ENCODE data around the gene STAC3.

STAC3 gene

DNA sequence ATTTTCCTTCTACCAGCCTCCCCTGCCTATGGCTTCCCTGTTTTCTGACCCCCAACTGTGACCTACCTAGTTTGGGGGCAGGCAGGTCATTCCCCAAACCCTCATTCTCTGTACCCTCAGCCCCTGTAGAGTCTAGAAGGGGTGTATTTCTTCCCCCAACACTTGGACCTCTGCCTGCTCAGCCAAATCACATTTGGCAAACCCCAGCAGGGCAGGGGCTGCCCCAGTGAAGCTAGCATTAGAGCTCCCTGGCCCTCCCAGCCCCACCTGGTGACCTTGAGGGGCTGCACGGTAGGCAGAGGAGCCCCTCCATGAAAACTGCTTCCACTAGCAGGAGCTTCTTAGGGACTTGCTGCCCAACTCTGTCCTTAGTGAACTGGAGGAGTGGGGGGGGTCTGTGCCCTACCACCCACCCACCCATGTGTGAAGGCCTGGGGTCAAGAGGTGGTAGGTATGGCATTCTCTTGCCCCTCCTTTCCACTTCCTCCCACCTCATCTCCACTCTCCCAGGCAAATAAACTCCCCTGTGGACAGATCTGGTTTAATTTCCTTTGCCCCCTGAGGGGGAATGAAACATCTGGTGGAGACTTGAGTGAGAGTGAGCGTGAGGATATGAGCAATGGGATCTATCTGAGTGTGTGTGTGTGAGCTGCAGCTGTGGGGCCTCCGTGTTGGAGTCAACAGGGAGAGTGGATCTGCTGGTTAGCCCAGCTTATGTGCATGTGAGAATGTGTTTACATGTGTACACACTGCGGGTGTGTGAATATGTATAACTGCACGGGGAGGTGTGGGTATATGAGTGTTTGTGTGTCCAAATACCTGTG is 32.7 kb downstream of the STAC3 start:
- TF ChIP-seq, protein P1, sequence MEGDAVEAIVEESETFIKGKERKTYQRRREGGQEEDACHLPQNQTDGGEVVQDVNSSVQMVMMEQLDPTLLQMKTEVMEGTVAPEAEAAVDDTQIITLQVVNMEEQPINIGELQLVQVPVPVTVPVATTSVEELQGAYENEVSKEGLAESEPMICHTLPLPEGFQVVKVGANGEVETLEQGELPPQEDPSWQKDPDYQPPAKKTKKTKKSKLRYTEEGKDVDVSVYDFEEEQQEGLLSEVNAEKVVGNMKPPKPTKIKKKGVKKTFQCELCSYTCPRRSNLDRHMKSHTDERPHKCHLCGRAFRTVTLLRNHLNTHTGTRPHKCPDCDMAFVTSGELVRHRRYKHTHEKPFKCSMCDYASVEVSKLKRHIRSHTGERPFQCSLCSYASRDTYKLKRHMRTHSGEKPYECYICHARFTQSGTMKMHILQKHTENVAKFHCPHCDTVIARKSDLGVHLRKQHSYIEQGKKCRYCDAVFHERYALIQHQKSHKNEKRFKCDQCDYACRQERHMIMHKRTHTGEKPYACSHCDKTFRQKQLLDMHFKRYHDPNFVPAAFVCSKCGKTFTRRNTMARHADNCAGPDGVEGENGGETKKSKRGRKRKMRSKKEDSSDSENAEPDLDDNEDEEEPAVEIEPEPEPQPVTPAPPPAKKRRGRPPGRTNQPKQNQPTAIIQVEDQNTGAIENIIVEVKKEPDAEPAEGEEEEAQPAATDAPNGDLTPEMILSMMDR (IDR thresholded peaks at IDR 0.05; ENCODE audit: low read depth, low read length), result no peak
- in situ Hi-C loops (cut with HindIII; ENCODE audit: low sequenced_read_pairs), result no loop called here
- no peak for DNase-seq (ENCODE audit: low read depth, low spot score)
- H3K4me3 ChIP-seq (ENCODE audit: low read depth, low read length), result no peak overlapping the region

DNA sequence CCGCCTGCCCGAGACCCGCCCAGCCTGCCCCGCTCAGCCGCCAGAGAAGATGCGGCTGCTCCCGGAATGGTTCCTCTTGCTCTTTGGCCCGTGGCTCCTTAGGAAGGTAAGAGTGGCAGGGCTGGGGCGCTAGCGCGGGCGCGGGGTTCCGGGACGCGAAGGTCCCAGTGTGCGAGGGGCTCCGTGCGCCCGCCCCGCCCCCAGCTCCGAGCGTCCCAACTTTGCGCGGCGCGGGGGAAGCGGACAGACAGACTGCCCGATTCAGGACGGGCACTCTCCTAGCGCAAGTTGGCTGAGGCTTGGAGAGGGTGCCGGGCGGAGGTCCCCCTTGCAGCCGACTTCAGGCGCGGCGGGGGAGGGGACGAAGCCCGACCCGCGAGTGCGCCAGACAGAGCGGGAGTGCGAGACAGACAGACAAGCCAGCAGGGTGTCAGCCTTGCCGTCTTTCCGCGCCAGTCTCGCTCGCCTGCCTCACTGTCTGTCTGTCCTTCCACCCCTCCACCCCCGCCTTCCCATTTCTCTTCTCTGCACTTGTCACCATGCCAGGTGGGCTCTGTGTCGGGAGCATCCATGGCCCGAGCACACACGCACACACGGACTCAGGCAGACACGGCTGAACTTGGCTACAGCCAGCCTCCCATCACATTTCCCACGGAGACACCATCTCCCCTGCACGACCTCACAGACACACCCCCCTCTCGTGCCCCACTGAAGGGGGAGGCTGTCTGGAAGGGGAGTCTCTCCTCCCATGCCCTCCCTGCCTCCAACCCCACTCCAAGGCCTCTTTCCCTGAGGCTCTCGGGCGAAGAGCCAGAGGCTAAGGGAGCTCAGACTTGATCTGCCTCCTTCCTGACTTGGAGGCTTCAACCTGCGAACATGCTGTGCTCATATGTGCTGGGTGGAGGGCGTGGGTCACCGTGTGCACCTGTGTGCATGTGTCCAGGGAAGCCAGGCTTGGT is 33.8 kb downstream of the STAC3 start:
- DNase-seq (ENCODE audit: low read depth, low spot score), result no peak
- H3K4me3 ChIP-seq (ENCODE audit: low read depth, low read length), result peak overlapping the region; percentile 37

DNA sequence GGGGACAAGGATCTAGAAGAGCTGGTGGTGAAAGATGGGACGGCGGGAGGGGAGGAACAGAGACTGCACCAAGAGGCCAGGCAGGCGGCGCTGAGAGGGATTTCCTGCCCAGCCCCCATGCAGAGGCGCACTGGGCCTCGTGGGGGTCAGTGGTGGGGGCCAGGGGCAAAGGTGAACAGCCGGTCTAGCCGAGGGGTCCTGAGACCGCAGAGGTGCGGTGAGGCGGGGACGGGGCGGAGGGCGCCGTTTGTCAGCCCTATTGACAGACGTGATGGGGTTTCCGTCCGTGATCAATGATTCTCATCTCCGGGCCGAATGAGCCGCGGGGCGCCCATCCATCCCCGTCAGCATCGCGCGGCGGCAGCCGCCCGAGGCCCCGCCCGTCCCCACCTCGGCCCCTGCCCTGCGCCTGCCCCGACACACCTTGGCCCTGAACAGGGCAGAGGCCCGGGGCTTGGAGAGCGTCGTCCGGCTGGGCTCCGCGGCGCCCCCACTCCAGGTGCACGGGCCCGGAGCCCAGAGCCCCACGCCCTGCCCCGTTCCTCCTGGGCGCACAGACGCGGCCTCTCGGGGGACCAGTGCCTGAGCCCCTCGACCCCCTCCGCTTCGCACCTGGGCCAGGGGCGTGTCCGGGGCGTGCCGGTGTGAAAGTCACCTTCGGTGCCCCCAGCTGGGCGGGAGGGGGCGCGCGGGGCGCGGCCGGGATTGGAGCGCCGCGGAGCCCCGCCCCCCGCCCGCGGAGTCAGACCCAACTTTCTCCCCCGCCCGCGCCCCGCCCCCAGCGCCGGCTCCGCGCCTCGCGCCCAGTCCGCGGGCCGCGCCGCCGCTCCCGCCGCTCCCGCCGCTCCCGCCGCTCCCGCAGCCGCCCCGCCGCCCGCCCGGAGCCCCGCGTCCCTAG is 34.7 kb downstream of the STAC3 start, which contains the start of gene NXPH4:
TSS of gene NXPH4 (plus strand) at position 781 of the 898 bp plus-strand sequence. CDS start 176 bp downstream, outside the sequence.
- TF ChIP-seq, protein P1 (IDR thresholded peaks at IDR 0.05; ENCODE audit: low read depth, low read length), result no peak
- no peak for DNase-seq (ENCODE audit: low read depth, low spot score)
- H3K4me3 ChIP-seq (ENCODE audit: low read depth, low read length), result peak within 1 kb of the TSS; percentile 37
- in situ Hi-C loops (cut with HindIII; ENCODE audit: low sequenced_read_pairs), result no loop called here

More for the DNA sequence above, 33.8 kb downstream of the STAC3 start:
- TF ChIP-seq, protein P1 (IDR thresholded peaks at IDR 0.05; ENCODE audit: low read depth, low read length), result no peak
- in situ Hi-C loops (cut with HindIII; ENCODE audit: low sequenced_read_pairs), result no loop called here

DNA sequence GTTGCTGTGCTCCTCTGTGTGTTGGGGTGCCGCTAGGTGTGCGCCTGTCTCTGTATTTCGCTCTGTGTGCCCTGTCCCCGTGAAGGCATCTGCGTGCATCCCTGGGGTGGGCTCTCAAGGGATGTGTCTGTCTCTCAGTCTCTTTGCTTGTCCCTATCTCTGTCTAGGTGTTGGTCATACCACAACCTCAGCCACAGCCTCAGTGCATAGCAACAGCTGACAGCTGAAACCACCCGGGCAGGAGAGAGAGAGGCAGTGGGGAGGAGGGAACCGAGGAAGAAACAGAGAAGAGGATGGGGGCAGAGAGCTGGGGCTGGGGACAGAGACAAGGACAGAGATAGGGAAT is 35.3 kb downstream of the STAC3 start:
- no peak overlapping the region for H3K4me3 ChIP-seq (ENCODE audit: low read depth, low read length)

DNA sequence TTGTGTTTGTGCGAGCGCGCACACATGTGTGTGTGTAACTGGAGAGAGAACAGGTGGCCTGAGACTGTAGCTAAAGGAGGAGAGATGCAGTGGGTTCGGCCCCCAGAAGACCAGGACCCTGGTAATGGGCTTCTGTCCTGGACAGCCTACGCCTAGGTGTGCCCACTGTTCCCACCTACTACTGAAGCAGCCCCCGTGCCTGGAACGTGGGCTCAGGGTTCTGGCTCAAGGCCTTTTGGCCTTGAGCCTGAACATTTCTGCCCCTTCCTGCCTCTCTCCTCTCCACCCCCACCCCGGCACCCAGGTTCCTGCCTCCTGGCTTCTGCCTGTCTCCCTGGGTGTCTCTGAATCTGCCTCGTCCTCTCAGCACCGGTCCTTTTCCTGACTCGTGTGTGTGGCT is 35.9 kb downstream of the STAC3 start:
- no peak overlapping the region for H3K4me3 ChIP-seq (ENCODE audit: low read depth, low read length)
- DNase-seq (ENCODE audit: low read depth, low spot score), result no peak
- TF ChIP-seq, protein P1 (IDR thresholded peaks at IDR 0.05; ENCODE audit: low read depth, low read length), result no peak
- in situ Hi-C loops (cut with HindIII; ENCODE audit: low sequenced_read_pairs), result no loop called here

More for the DNA sequence above, 35.3 kb downstream of the STAC3 start:
- DNase-seq (ENCODE audit: low read depth, low spot score), result no peak
- in situ Hi-C loops (cut with HindIII; ENCODE audit: low sequenced_read_pairs), result no loop called here
- TF ChIP-seq, protein P1 (IDR thresholded peaks at IDR 0.05; ENCODE audit: low read depth, low read length), result no peak

DNA sequence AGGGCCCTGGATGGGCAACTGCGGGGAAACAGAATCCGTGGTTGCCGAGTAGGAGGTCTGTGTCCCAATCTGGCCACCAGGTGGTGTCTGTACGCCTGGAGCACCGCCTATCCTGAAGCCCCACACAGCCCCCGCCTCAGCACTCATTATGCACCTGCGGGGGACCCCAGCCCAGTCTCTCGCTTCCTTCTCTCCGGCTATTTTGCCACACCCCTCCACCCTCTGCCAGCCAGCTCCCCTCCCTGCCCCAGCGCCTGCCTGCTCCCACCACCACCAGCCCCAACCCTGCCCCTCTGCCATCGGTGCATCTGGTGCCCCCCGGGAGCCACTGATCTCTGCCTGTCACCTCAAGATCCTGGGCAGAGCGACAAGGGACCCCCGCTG is 36.6 kb downstream of the STAC3 start:
- H3K4me3 ChIP-seq (ENCODE audit: low read depth, low read length), result no peak overlapping the region
- TF ChIP-seq, protein P1 (IDR thresholded peaks at IDR 0.05; ENCODE audit: low read depth, low read length), result peak; percentile 81
- peak; percentile 39 for DNase-seq (ENCODE audit: low read depth, low spot score)
- in situ Hi-C loops (cut with HindIII; ENCODE audit: low sequenced_read_pairs), result no loop called here

Measured in astrocyte of the spinal cord (primary cell).